ENCODE data around the gene MBP.

DNA sequence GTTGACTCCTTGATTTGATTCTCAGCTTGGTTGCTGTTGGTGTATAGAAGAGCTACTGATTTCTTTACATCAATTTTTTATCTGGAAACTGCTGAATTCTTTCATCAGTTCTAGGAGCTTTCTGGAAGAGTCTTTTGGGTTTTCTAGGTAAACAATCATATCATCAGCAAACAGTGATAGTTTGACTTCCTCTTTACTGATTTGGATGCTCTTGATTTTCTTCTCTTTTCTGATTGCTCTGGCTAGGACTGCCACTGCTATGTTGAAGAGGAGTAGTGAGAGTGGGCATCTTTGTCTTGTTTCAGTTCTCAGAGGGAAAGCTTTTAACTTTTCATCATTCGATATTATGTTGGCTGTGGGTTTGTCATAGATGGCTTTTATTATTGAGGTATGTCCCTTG, 169.7 kb downstream of the MBP start:
- TF ChIP-seq POLR2AphosphoS5 (IDR thresholded peaks at IDR 0.05; ENCODE audit: low read depth, low read length) (no peak), POLR2A (IDR thresholded peaks at IDR 0.05; ENCODE audit: low read depth, low read length) (no peak), TAF1 (IDR thresholded peaks at IDR 0.05; ENCODE audit: borderline replicate concordance, low read depth, low read length) (no peak)

Data from GM12892 (cell line).